HCT116 (cell line): Measurements from ENCODE around the gene AATF. TPM values are rescaled to one million over a fixed set of nuclear protein-coding genes. Genes with fewer than 3 reads are reported as not detected.

Source experiments
- ATAC-seq: fragments of 200-7000 bp; cut with Tn5 transposase; 2 replicates; pipeline ENCODE4 v1.9.1; 2020; ENCODE audit warnings: mild to moderate bottlenecking, moderate library complexity
- BruUV-seq: library from RNA; stranded (reverse); fragments of 400-500 nt; replicated peaks from 2 replicates; lab custom pipeline; 2021; lab: Mats Ljungman, UMichigan
- CTCF ChIA-PET: fragments of 300-600 bp; sonication (Branson Sonifier 250); formaldehyde crosslinking; loops from one replicate; lab custom pipeline; 2021; ENCODE audit warnings: antibody characterized with exemption; lab: Charles Lee
- POLR2A ChIA-PET: fragments of 300-600, 350-600 bp; sonication (Branson Sonifier 250); formaldehyde crosslinking; loops from one replicate; lab custom pipeline; 2021; ENCODE audit warnings: antibody characterized with exemption; lab: Charles Lee
- RAD21 ChIA-PET, 2 experiments: fragments of 300-600 bp; sonication (Branson Sonifier 250); formaldehyde crosslinking; loops; one replicate each; lab custom pipeline; 2023; ENCODE audit warnings: low total read pairs in 2 of 2; ENCODE audit not compliant: uncharacterized antibody in 2 of 2, unreplicated experiment in 2 of 2, low non-redundant PET in 1 of 2; lab: Charles Lee
- DNase-seq: peaks from one replicate; pipeline ENCODE4 v3.0.0-alpha.2; 2010; ENCODE audit warnings: low read depth, low spot score
- H2AFZ ChIP-seq: fragments of 200-600 bp; shearing (Covaris generic), sonication (generic); 2 replicates; pipeline ENCODE4 v1.6.1; 2017; ENCODE audit warnings: low read depth, mixed run types, mixed read lengths, antibody characterized with exemption, low read length; ENCODE audit not compliant: poor library complexity, severe bottlenecking
- H3K27ac ChIP-seq: 2 replicates; pipeline ENCODE4 v1.5.1; 2012; ENCODE audit warnings: low read depth, low read length
- H3K27me3 ChIP-seq: fragments of 200-600 bp; sonication (generic); 2 replicates; pipeline ENCODE4 v1.6.1; 2016; ENCODE audit warnings: mixed run types, low read length, mixed read lengths; ENCODE audit not compliant: insufficient read depth
- H3K36me3 ChIP-seq, 2 experiments: fragments of 200-500 bp in 1 of 2; fragments of 200-600 bp in 1 of 2; sonication (Bioruptor generic) in 1 of 2; sonication (generic) in 1 of 2; 2 replicates each; pipeline versions ENCODE4 v1.5.1 to v1.6.1; 2014 to 2016; ENCODE audit warnings: low read length in 2 of 2, inconsistent platforms in 1 of 2, mixed read lengths in 1 of 2, mixed run types in 1 of 2; ENCODE audit not compliant: insufficient read depth in 2 of 2, control insufficient read depth in 1 of 2
- H3K4me1 ChIP-seq, 2 experiments: fragments of 200-600 bp in 1 of 2; sonication (generic) in 1 of 2; 2 replicates each; pipeline versions ENCODE4 v1.5.1 to v1.6.1; 2012 to 2017; ENCODE audit warnings: low read length in 2 of 2, inconsistent platforms in 1 of 2, mild to moderate bottlenecking in 1 of 2, mixed read lengths in 1 of 2, mixed run types in 1 of 2, moderate library complexity in 1 of 2; ENCODE audit not compliant: insufficient read depth in 2 of 2, control insufficient read depth in 1 of 2
- H3K4me2 ChIP-seq: fragments of 200-600 bp; sonication (generic); 2 replicates; pipeline ENCODE4 v1.6.1; 2017; ENCODE audit warnings: mixed run types, low read length, mixed read lengths
- H3K4me3 ChIP-seq, 2 experiments: fragments of 200-600 bp in 1 of 2; sonication (generic) in 1 of 2; replicated peaks in 1 of 2; 2 replicates each; pipeline ENCODE4 v1.5.1; 2011 to 2016; ENCODE audit warnings: low read length in 2 of 2, control low read depth in 1 of 2, low read depth in 1 of 2, mild to moderate bottlenecking in 1 of 2, mixed read lengths in 1 of 2, mixed run types in 1 of 2
- H3K79me2 ChIP-seq: fragments of 200-600 bp; sonication (generic); 2 replicates; pipeline ENCODE4 v1.6.1; 2017; ENCODE audit warnings: mild to moderate bottlenecking, mixed run types, low read length, moderate library complexity, mixed read lengths; ENCODE audit not compliant: insufficient read depth
- H3K9ac ChIP-seq: fragments of 200-600 bp; sonication (generic); 2 replicates; pipeline ENCODE4 v1.6.1; 2016; ENCODE audit warnings: low read length, mixed read lengths
- H3K9me2 ChIP-seq: fragments of 200-600 bp; sonication (generic), shearing (Covaris generic); 2 replicates; pipeline ENCODE4 v1.6.1; 2017; ENCODE audit warnings: mixed run types, mild to moderate bottlenecking, moderate library complexity; ENCODE audit not compliant: insufficient read depth
- H3K9me3 ChIP-seq, 2 experiments: fragments of 200-500 bp in 1 of 2; fragments of 200-600 bp in 1 of 2; sonication (Bioruptor generic) in 1 of 2; sonication (generic) in 1 of 2; 2 replicates each; pipeline ENCODE4 v1.6.1; 2014 to 2017; ENCODE audit warnings: low read length in 2 of 2, mixed read lengths in 2 of 2, inconsistent platforms in 1 of 2, low read depth in 1 of 2, mild to moderate bottlenecking in 1 of 2, mixed run types in 1 of 2, moderate library complexity in 1 of 2; ENCODE audit not compliant: control insufficient read depth in 1 of 2, insufficient read depth in 1 of 2
- H4K20me1 ChIP-seq: fragments of 200-600 bp; sonication (generic), shearing (Covaris generic); 2 replicates; pipeline ENCODE4 v1.6.1; 2017; ENCODE audit warnings: mixed run types, mild to moderate bottlenecking, moderate library complexity; ENCODE audit not compliant: insufficient read depth
- CEBPB ChIP-seq: IDR thresholded peaks from 2 replicates; pipeline ENCODE4 v1.6.1; 2012; ENCODE audit warnings: low read depth
- EZH2 ChIP-seq: fragments of 200-600 bp; sonication (generic); IDR thresholded peaks from 2 replicates; pipeline ENCODE4 v1.6.1; 2017; ENCODE audit warnings: antibody characterized with exemption, mixed run types
- EZH2phosphoT487 ChIP-seq: fragments of 200-600 bp; IDR thresholded peaks from 2 replicates; pipeline ENCODE4 v1.6.1; 2018; ENCODE audit warnings: antibody characterized with exemption, borderline replicate concordance
- FOSL1 ChIP-seq: IDR thresholded peaks from 2 replicates; pipeline ENCODE4 v1.6.1; 2012; ENCODE audit warnings: low read depth
- JUND ChIP-seq: IDR thresholded peaks from 2 replicates; pipeline ENCODE4 v1.6.1; 2012
- RAD21 ChIP-seq: IDR thresholded peaks from 2 replicates; pipeline ENCODE4 v1.6.1; 2012; ENCODE audit warnings: low read depth, mild to moderate bottlenecking
- SIN3A ChIP-seq: IDR thresholded peaks from 2 replicates; pipeline ENCODE4 v1.6.1; 2012; ENCODE audit warnings: low read depth
- SP1 ChIP-seq: IDR thresholded peaks from 2 replicates; pipeline ENCODE4 v1.6.1; 2012; ENCODE audit warnings: low read depth
- ZNF274 ChIP-seq: fragments of 200-500 bp; sonication (Bioruptor generic); IDR thresholded peaks from 2 replicates; pipeline ENCODE4 v1.6.1; 2014; ENCODE audit warnings: mild to moderate bottlenecking, low read depth, low read length, inconsistent platforms
- intact Hi-C: fragments of 100-400 bp; cut with micrococcal nuclease; formaldehyde crosslinking; loops from 2 replicates; pipeline ENCODE4 v1.10.0; 2022
- total RNA-seq: library from RNA; stranded (reverse); gene quantifications from one replicate; pipeline ENCODE4 v1.2.1, GENCODE V29; 2021; ENCODE audit not compliant: unreplicated experiment
- TF ChIP-seq, protein P1 (sequence below): IDR thresholded peaks from 2 replicates; pipeline ENCODE4 v1.6.1; 2012; ENCODE audit warnings: low read depth
- TF ChIP-seq, protein P2 (sequence below): IDR thresholded peaks from 2 replicates; pipeline ENCODE4 v1.6.1; 2012

AATF gene
- total RNA-seq, 1 experiment from 2014 or later, result 105 TPM

DNA sequence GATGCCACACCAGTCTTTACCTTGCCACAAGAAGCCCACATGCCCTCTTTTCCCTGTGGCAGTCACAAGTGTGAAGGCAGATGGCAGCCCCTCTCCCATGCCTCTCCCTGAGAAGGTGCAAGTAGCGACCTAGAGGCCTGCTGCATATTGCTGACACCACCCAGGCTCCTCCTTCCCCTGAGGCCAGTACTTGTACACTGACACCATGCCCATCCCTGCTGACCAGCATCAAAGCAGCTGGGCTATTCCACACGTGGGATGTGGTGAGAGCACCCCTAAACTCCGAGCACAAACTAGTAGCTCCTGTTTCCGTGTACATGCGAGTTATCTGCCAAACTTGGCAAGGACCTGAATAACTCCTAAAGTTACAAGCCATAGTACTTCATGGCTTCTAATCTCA lies 149.4 kb downstream of the AATF start:
- RAD21 ChIA-PET, result no interaction called here
- Histone ChIP-seq H3K79me2 (no peaks in the 10 kb centered on the region), H3K27ac (no peak overlapping the region), H3K9me2 (no peaks in the 10 kb centered on the region), H3K27me3 (no peaks in the 10 kb centered on the region), H2AFZ (no peak overlapping the region), H3K9me3 (no peaks in the 10 kb centered on the region), H3K4me1 (no peaks in the 10 kb centered on the region), H3K9ac (no peak overlapping the region), H3K36me3 (peaks cover 19 to 25% of the 10 kb centered on the region in 2 experiments; a peak in 3 of 4 replicates)
- CTCF ChIA-PET, result no interaction called here
- DNase-seq (no peak), ATAC-seq (no peak)
- BruUV-seq, result no TSS peak
- intact Hi-C loops, result no loop called here
- no peak for TF ChIP-seq CEBPB
- no peak for TF ChIP-seq EZH2phosphoT487
- TF ChIP-seq FOSL1, result no peak
- no peak for TF ChIP-seq SP1
- no peak for TF ChIP-seq ZNF274
- TF ChIP-seq, protein P1, sequence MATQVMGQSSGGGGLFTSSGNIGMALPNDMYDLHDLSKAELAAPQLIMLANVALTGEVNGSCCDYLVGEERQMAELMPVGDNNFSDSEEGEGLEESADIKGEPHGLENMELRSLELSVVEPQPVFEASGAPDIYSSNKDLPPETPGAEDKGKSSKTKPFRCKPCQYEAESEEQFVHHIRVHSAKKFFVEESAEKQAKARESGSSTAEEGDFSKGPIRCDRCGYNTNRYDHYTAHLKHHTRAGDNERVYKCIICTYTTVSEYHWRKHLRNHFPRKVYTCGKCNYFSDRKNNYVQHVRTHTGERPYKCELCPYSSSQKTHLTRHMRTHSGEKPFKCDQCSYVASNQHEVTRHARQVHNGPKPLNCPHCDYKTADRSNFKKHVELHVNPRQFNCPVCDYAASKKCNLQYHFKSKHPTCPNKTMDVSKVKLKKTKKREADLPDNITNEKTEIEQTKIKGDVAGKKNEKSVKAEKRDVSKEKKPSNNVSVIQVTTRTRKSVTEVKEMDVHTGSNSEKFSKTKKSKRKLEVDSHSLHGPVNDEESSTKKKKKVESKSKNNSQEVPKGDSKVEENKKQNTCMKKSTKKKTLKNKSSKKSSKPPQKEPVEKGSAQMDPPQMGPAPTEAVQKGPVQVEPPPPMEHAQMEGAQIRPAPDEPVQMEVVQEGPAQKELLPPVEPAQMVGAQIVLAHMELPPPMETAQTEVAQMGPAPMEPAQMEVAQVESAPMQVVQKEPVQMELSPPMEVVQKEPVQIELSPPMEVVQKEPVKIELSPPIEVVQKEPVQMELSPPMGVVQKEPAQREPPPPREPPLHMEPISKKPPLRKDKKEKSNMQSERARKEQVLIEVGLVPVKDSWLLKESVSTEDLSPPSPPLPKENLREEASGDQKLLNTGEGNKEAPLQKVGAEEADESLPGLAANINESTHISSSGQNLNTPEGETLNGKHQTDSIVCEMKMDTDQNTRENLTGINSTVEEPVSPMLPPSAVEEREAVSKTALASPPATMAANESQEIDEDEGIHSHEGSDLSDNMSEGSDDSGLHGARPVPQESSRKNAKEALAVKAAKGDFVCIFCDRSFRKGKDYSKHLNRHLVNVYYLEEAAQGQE, result no peak
- no peak for TF ChIP-seq SIN3A
- no peak for TF ChIP-seq JUND
- TF ChIP-seq, protein P2, sequence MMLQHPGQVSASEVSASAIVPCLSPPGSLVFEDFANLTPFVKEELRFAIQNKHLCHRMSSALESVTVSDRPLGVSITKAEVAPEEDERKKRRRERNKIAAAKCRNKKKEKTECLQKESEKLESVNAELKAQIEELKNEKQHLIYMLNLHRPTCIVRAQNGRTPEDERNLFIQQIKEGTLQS, result no peak
- TF ChIP-seq EZH2, result no peak
- TF ChIP-seq RAD21, result no peak
- TF ChIP-seq, all 23 proteins: peak for 0
- POLR2A ChIA-PET, result no interaction called here
- H3K4me3 ChIP-seq, result no peak overlapping the region
- no peaks in the 10 kb centered on the region for H4K20me1 ChIP-seq
- H3K4me2 ChIP-seq, result no peak overlapping the region
